Measurements from ENCODE around the gene GATB.
"Not testable (repeated sequence)": the region's sequence is repeated elsewhere in the genome, so short reads cannot be mapped to it uniquely, and the experiment has no call there.

GATB gene

DNA sequence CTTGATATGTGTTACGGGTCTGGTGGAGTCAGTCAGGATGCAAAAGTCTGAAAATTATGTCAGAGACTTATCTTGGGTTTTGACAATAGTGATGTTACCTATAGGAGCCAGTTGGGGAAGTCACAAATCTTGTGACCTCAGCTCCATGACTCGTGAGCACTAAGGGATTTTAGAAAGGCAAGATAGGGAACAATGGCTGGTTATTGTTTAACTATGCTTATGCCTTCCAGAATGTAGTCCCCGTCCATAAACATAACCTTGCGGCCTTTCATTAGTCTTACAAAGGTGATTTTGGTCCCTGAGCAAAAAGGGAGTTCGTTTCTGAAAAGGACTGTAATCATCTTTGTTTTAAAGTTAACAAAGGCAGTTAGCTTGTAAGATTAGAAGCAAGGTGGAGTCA lies 23.9 kb upstream of the GATB start:
- no peak for DNase-seq

DNA sequence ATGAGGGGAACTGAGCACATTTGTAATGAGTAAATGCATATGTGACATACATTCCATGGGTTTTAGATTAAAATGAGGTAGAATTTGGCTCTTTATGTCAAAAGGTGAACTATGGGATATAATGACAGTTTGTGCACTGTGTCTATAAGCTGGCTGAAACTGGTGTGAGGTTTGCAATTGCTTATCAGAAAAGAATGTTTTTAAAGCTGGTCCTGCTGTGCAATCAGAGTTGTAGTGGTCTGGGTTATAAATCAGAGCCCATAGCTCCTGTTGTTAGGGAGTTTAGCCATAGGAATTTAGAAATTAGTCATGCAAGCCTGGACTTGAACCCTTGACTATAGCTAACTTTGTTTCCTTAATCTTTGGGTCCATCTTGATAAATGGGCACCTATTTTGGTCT lies 23.1 kb upstream of the GATB start:
- DNase-seq, result no peak

DNA sequence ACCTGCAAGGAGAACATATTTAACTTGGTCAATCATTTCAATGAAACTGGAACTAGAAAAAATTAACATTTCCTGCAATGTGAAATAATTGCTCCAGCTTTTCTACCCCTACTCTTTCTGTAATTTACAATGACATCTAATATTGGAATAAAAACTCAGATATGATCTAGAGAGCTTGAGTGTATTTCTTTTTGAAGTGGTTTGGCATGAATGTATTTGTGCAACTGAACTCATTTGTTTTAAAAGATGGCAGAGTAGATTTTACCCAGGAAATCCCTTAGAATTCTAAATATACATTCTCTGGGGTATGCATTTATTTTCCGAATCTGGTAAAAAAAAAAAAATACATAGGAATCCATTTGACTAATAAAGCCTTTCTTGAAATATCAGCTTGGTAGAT lies 21.5 kb upstream of the GATB start:
- no peak for DNase-seq

DNA sequence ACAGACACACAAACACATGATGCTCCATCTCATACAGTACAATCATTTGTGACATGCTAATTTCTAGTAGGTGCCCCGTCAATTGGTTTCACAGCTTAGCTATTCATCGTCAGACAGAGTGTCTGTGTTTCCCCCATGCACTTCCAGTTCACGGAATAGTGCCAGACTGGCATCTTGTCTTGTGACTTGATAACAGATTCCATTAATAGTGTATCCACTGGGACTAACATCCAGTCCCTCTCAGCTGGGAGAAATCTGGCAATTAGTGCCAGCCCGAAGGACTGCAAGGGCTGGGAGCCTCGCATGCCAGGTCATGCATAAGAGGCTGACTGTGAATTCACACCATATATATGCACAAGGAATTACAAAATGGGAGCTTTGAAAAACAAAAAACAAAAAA lies 20.2 kb upstream of the GATB start:
- DNase-seq, result no peak

DNA sequence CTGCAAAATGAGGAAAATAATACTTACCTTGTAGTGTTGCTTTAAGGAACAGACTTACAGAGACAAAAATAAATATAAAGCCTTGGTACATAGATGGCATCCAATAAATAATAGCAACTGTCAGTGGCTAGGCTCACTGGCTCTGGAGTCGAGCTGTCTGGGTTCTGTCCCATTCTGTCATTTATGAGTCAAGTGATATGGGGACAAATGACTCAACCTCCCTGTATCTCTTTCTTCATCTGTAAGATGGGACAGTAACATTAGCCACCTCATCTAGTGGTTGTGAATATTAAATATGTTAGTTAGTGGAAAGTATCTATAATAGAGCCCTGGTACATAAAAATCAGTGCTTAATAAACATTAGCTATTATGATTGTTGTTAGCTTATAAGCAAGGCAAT lies 16.7 kb upstream of the GATB start:
- DNase-seq, result no peak

DNA sequence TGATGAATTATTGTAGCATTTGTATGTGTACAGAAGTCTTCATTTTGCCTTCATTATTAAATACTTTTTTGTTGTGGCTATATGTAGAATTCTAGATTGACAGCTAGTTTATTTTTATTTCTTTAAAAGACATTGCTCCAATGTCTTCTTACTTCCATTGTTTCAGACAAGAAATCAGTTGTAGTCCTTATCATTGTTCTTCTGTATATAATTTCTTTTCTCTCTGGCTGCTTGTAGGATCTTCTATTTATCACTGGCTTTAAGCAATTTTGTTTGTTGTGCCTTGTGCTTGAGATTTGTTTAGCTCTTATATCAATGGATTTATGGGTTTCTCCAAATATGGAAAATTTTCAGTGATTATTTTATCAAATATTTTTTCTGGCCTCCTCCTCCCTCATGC lies 13.5 kb upstream of the GATB start:
- no peak for DNase-seq

DNA sequence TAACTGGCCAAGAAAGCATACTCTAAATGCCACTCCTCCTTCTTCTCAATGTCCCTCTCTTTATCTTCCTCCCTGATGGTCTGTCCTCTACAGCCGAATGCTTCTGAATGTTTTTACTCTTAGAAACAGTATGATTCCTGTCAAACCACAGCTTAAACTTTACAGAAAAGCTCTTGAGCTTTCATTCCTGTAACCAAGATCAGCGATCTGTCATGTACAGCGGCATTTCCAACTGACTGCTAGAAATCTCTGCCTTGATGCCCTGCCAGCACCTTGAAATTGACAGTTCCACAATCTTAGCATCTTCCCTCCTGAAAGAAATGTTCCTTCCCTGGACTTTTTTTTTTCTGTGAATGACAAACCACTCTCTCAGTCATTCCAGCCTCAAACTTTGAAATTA lies 11.5 kb upstream of the GATB start:
- DNase-seq, result no peak

DNA sequence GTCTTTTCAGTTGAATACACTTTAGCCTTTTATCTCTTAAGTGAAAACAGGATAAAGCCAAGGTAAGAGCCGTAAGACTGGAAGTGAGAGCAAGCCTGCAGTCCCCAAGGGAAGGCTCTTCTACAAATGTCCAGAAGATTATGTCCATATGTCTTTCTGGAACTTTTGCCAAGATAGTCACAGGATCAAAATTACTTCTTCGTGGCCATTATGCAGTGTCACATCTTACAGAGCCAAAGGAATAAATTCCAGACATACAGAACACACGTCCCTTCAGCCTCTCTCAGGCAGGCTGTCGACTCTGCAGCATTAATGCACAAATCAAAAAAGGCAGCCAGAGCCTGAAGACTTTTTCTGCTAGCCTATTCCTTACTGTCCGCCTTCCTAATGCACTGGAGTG lies 10.9 kb upstream of the GATB start:
- no peak for DNase-seq

DNA sequence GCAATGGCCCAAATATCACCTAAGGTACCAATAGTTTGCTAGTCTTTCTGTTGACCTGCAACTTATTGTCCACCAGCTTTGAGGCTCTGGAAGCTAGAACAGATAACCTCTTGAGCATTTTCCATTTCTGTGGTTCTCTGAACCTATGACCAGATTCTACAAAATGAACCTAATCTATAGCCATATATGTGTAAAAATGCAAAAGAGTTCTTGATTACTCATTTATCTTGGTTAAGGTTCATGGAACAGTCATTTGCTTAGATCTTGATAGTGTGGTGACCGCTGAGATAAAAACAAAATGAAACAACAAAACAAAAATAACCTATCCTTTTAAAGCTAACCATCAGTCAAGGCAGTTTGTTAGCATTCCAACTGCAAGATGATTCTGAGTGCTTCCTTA lies 9.3 kb upstream of the GATB start:
- DNase-seq, result no peak

DNA sequence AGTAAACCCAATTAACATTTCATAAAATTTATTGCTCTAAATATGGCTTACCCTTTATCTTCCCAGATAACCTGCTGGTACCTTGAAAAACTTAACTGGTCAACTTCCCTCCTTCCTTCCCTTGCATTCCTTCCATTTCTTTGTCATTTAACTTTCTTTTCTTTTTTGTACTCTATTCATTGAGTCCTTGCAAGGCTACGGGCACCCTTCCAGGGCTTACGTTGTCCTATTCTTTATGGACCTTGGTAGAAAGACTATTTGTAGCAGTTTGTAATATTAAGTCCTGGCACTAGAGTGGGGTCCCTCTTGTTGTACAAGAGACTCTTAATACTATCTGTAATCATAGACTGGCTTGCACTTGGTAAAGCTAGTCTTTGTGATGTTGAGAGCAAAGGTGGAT lies 8.0 kb upstream of the GATB start:
- no peak for DNase-seq

DNA sequence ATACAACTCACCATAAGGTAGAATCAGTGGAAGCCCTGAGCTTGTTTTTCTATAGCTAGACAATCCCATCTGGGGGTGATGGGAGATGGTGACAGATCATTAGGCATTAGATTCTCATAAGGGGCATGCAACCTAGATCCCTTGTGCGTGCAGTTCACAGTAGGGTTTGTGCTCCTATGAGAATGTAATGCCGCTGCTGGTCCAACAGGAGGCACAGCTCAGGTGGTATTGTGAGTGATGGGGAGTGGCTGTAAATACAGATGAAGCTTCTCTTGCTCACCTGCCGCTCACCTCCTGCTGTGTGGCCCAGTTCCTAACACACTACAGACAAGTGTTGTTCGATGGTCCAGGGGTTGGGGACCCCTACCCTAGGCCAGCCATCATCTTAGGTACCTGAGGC lies 5.9 kb upstream of the GATB start:
- no peak for DNase-seq

DNA sequence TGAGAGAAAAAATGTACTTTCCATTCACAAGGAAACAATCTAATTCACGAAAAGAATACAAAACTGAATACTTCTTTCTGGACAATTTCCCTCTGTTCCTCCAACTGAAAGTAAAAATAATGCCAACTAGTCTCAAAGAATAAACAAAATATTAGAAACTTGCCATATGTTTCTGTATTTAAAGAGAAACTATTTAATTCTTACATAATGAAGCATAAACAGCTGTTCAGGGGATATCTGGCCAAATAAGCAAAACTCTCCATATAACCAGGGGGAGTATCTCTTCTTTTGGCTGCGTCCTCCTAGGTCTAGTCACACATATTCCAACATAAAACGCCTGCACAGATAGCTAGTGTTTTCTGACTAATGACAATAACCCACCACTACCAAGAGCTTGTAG lies 805 bp downstream of the GATB start:
- no peak for DNase-seq

DNA sequence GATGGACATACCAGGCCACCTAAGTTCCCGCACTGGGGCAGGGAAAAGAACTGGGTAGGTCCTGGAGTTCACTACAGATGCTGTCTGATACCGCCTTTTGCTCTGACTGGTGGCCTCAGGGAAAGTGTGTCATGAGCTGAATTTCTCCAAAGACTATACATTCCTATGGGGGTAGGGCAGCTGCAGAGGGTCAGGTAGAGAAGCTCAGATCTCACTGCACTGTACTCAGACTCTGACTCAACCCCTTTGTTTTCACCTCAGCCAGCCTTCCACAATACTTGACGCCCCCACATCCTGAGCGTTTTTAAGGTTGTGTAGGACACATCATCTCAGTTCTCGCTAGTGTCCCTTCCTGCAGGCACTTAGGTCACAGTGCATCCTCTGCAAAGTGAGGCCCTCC lies 7.8 kb downstream of the GATB start:
- no peak for DNase-seq

DNA sequence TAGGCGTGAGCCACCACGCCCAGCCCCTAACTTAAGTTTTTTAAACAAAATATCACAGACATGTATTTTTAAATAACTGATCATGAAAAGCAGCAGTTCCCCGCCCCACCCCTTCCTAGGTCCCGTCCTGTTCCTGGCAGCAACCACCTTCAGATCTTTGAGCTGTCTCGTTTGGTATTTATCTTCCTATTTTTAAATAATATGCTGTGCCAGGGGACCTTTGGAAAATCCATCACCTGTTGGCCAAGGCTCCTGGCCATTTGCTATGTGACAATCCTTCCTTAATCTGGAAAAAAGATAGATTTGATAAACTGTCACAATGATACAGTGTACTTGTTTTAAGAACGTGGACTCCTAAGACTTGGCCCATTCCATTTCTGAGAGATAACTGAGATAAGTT lies 10.7 kb downstream of the GATB start:
- DNase-seq, result no peak

DNA sequence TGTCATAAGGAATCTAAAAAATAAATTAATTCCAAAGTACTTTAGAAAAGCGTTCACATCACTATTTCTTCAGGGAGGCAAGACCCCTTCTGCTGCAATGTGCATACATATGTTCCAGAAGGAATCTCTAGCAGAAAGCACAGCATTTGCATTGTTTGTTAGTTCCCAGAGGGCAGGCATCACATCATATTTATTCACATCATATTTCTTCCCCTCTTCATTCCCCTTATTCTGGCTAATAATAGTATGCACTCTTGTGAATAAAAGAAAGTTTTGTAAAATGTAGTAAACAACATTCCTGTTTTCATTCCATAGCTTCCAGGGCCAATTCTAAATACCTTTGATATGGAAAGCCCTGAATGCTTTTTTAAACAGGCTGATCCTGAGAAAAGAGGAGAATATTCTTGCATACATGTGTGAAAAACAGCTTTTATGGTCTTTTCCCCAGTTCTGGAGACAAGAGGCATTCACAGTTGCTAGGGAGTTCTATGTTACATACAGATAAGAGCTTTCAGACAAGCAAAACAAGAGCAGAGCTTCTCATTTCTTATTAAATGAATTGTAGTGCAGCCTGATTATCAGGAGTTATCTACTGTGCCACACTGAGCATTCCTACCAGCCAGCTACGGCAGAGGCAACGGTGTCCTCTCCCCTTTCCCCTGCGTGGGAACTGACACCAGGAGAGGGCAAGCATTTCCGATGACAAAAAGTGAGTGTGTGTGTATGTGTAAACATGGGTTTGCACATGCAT lies 15.2 kb downstream of the GATB start:
- no peak for DNase-seq

DNA sequence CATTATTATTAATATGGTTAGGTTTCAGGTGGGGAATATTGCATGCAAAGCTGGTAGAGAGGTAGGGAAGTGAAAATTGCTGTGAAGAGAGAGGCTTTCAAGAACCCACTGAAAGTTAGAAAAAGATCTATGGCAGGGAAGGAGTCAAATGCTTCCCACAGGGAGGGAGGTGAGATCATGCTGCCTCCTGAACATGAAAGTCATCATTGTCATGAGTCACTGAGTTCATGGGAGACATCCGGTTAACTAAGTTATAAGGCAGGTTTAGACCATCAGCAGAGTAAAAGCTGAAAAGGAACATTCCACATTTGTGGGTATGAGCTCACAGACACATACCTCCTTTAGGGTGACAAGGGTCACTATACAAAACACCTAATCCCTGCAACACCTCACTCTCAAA lies 16.2 kb downstream of the GATB start:
- no peak for DNase-seq

DNA sequence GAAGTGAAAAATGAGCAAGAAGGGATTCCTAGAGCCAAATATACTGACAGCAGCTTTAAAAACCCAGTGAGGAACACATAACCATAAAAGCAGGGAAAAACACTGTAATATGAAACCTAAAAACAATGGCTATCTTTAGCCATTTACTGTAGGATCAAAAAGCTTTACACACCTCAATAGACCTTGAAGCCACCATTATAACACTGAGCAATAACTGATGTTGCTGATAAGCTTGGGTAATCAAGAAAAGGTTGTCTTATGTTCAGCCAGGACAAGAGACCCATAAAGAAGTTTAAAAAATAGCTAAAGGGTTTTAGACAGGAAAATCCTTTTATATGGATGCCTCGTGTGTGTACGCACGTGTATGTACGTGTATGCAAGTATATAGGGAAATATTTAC lies 16.9 kb downstream of the GATB start:
- no peak for DNase-seq

DNA sequence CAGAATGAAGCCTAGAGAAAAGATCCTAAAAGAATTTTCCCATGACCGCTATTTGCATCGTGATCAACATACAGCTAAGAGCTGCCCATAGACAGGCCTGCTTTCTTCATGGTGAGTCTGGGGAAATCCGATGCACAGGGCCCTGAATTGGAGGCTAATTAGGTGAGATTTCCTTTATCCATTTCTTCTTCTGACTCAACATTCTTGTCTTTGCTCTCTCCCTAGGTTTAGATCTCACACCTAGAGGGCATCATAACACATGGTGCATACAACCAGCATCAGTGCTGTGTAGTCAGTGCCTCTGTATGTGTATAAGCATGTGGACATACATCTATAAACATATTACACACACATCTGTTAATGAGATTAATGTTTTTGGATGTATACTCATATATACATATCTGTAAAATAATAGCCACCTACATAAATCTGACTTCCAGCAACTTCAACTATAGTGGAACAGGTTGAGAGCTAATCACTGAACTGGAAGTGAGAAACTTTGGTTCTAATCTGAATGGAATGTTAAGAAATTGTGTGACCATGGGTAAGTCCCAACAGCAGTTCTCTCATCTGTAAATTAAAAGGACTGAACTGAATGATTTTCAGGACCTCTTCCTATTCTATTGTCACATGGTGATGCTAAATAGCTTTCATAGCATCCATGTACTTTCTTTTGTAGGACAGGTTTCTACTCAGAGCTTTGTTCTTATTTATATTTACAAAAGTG lies 17.5 kb downstream of the GATB start:
- no peak for DNase-seq

DNA sequence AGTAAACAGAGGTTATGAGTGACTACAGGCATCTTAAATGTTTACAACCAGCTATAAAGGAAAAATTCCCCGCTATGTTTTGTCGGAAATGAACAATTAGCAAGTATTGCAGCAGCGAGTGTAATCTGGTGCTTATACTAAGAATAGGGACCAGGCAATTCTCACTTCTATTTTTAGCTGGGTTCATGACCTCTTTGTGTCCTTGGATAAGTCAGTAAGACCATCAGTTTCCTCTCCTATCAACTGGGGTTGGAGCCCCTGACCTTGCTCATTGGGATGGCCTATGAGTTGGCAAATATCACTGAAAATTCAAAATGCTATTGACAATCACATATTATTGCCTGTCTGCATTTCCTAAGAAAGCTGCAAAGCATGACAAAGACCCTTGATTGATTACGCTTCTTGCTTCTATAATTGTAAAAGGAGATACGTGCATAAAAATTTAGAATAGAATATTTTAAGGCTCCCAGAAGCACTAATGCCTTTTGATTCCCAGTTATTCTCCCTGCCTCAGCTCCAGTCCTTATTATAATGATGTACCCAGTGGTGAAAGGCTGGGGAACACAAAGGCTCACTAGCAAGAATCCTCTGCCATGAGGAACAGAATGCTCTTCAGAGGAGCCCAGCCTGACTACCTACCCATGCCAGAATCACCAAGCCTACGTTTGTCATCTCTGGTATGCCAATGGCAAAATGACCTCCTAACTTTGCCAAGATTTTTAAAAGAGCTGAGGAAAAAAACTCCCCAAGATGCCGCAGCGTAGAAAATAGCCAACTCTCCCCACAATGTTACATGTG lies 21.9 kb downstream of the GATB start:
- no peak for DNase-seq

DNA sequence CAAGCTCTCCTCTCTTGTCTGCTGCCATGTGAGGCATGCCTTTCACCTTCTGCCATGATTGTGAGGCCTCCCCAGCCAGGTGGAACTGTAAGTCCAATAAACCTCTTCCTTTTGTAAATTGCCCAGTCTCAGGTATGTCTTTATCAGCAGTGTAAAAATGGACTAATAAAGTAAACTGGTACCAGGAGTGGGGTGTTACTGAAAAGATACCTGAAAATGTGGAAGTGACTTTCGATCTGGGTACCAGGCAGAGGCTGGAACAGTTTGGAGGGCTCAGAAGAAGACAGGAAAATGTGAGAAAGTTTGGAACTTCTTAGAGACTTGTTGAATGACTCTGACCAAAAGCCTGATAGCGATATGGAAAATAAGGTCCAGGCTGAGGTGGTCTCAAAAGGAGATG lies 24.0 kb downstream of the GATB start:
- not testable (repeated sequence) for DNase-seq

DNA sequence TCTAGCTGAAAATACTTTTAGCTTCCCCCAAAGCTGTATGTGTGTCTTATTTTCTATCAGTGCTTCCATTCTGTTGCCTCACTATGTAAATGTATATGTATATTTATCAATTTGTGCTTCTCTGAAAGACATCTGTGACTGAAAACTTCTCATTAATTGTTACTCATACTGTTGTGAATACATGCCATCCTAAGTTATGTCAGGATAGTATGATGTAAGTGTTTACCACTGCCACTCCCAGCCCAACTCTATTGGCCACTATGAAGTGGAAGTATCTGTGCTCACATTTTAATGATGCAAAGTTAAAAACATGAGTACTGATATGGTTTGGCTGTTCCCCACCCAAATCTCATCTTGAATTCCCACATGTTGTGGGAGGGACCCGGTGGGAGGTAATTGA lies 24.4 kb downstream of the GATB start:
- DNase-seq, result no peak

DNA sequence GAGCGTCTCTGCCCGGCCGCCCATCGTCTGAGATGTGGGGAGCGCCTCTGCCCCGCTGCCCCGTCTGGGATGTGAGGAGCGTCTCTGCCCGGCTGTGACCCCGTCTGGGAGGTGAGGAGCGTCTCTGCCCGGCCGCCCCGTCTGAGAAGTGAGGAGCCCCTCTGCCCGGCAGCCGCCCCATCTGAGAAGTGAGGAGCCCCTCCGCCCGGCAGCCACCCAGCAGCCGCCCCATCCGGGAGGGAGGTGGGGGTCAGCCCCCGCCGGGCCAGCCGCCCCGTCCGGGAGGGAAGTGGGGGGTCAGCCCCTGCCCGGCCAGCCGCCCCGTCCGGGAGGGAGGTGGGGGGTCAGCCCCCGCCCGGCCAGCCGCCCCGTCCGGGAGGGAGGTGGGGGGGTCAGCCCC lies 29.1 kb downstream of the GATB start:
- not testable (repeated sequence) for DNase-seq

DNA sequence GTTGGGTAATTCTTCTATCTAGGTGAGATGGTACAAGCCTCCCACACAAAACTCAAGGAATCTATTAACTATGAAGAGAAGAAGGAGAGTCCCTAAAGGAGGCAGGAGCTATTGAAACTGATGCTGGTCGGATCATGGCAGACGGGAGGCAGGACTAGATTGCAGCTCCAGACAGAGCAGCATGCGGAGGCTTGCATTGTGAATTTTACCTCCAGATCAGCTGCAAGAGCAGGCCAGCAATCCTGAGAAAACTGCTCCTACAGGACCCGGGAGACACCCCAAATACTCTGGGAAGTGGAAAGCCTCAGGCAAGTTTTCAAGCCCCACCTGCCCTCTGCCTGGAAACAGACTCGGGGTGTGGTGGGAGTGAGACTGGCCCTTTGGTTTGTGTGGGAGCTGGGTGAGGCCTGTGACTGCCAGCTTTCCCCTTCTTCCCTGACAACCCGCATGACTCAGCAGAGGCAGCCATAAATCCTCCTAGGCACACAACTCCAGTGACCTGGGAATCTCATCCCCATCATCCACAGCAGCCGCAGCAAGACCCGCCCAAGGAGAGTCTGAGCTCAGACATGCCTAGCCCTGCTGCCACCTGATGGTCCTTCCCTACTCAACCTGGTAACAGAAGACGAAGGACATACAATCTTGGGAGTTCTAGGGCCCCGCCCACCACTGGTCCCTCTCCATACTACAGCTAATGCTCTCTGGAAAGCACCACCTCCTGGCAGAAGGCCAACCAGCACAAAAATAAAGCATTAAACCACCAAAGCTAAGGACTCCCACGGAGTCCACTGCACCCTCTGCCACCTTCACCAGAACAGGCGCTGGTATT lies 30.9 kb downstream of the GATB start:
- no peak for DNase-seq
